HCT116 (cell line): ENCODE results near the gene SYNE4.

Experiments used
- CEBPB ChIP-seq: IDR thresholded peaks from 2 replicates; pipeline ENCODE4 v1.6.1; 2012; ENCODE audit warnings: low read depth
- CTCF ChIP-seq, 3 experiments: fragments of 200-600 bp in 1 of 3; sonication (generic) in 1 of 3; IDR thresholded peaks in 2 of 3; conservative IDR thresholded peaks in 1 of 3; 2 replicates each; pipeline ENCODE4 v1.5.1; 2012 to 2017; ENCODE audit warnings: low read depth in 2 of 3, low read length in 2 of 3, antibody characterized with exemption in 1 of 3, borderline replicate concordance in 1 of 3, control low read depth in 1 of 3, mild to moderate bottlenecking in 1 of 3, mixed read lengths in 1 of 3, mixed run types in 1 of 3, moderate library complexity in 1 of 3; ENCODE audit not compliant: insufficient read depth in 1 of 3
- ELF1 ChIP-seq: IDR thresholded peaks from 2 replicates; pipeline ENCODE4 v1.6.1; 2012; ENCODE audit warnings: low read depth, borderline replicate concordance
- FOSL1 ChIP-seq: IDR thresholded peaks from 2 replicates; pipeline ENCODE4 v1.6.1; 2012; ENCODE audit warnings: low read depth
- POLR2A ChIP-seq: IDR thresholded peaks from 2 replicates; pipeline ENCODE4 v1.7.0; 2011; ENCODE audit warnings: borderline replicate concordance; ENCODE audit not compliant: insufficient read depth, insufficient read length; ENCODE audit errors: extremely low read depth
- POLR2AphosphoS5 ChIP-seq: IDR thresholded peaks from 2 replicates; pipeline ENCODE4 v1.6.1; 2011; ENCODE audit warnings: mild to moderate bottlenecking, low read depth, low read length, moderate library complexity
- REST ChIP-seq: IDR thresholded peaks from 2 replicates; pipeline ENCODE4 v1.6.1; 2012; ENCODE audit warnings: low read depth
- SIN3A ChIP-seq: IDR thresholded peaks from 2 replicates; pipeline ENCODE4 v1.6.1; 2012; ENCODE audit warnings: low read depth
- SRF ChIP-seq: IDR thresholded peaks from 2 replicates; pipeline ENCODE4 v1.6.1; 2012; ENCODE audit warnings: low read depth
- YY1 ChIP-seq: IDR thresholded peaks from 2 replicates; pipeline ENCODE4 v1.6.1; 2011; ENCODE audit warnings: low read length, low read depth, moderate library complexity, mild to moderate bottlenecking; ENCODE audit not compliant: insufficient replicate concordance; ENCODE audit errors: extremely low read depth

GRCh38 chr19:36054119-36054732, 45.6 kb upstream of the SYNE4 start, which contains the start of gene THAP8:
- peak in 2 of 3 experiments; percentile 49; a peak in 2 of 6 replicates for TF ChIP-seq CTCF (IDR thresholded peaks at IDR 0.05 in 2 of 3, conservative IDR thresholded peaks at IDR 0.05 in 1 of 3; ENCODE audit: borderline replicate concordance in 1 of 3, insufficient read depth in 1 of 3, low read depth in 2 of 3, low read length in 2 of 3)
- TF ChIP-seq SRF, result no peak
- peak; percentile 69 for TF ChIP-seq POLR2AphosphoS5
- TF ChIP-seq FOSL1, result no peak
- no peak for TF ChIP-seq REST
- peak; percentile 56 for TF ChIP-seq POLR2A
- TF ChIP-seq YY1, result no peak
- no peak for TF ChIP-seq CEBPB
- no peak for TF ChIP-seq ELF1
- no peak; the same call in 1 of the 2 replicates for TF ChIP-seq SIN3A
